Natural killer cell (primary cell): ENCODE measurements around the gene MATN1. TPM values are rescaled to one million over a fixed set of nuclear protein-coding genes. Genes with fewer than 3 reads are reported as not detected.

Experiments used
- ATAC-seq, 3 donors: fragments of 150-1000 bp in 2 of 3; fragments of 200-7000 bp in 1 of 3; cut with Tn5 transposase; 1 replicate in 1 of 3; 2 replicates in 2 of 3; pipeline ENCODE4 v1.10.0; 2021; ENCODE audit warnings: mild to moderate bottlenecking in 2 of 3, moderate library complexity in 2 of 3
- DNase-seq, 2 donors: peaks; one replicate each; pipeline versions ENCODE4 v3.0.0 to v3.0.0-alpha.2; 2013 to 2021; ENCODE audit warnings: mixed read lengths in 1 of 2
- H3K27ac ChIP-seq: one replicate; pipeline ENCODE4 v1.5.1; 2013; ENCODE audit warnings: mild to moderate bottlenecking, low read length
- H3K27me3 ChIP-seq: one replicate; pipeline ENCODE4 v1.6.1; 2013; ENCODE audit warnings: low read length; ENCODE audit not compliant: control insufficient read depth, insufficient read depth
- H3K36me3 ChIP-seq: one replicate; pipeline ENCODE4 v1.6.1; 2013; ENCODE audit warnings: low read length; ENCODE audit not compliant: control insufficient read depth, insufficient read depth
- H3K4me1 ChIP-seq: one replicate; pipeline ENCODE4 v1.6.1; 2013; ENCODE audit warnings: low read length; ENCODE audit not compliant: control insufficient read depth, insufficient read depth
- H3K4me3 ChIP-seq: one replicate; pipeline ENCODE4 v1.5.1; 2013; ENCODE audit warnings: low read length
- H3K9me3 ChIP-seq: one replicate; pipeline ENCODE4 v1.6.1; 2013; ENCODE audit warnings: low read length; ENCODE audit not compliant: control insufficient read depth, insufficient read depth
- H3K27ac Mint-ChIP-seq, 2 donors: one replicate each; pipeline ENCODE4 v1.8.0; 2022; ENCODE audit warnings: mild to moderate bottlenecking in 2 of 2, mixed read lengths in 2 of 2, moderate library complexity in 1 of 2
- H3K27me3 Mint-ChIP-seq, 2 donors: one replicate each; pipeline ENCODE4 v1.8.0; 2022; ENCODE audit warnings: low read depth in 2 of 2, mixed read lengths in 2 of 2
- H3K36me3 Mint-ChIP-seq: one replicate; pipeline ENCODE4 v1.8.0; 2022; ENCODE audit warnings: mixed read lengths
- H3K4me1 Mint-ChIP-seq, 2 donors: one replicate each; pipeline ENCODE4 v1.8.0; 2022; ENCODE audit warnings: mixed read lengths in 2 of 2
- H3K4me3 Mint-ChIP-seq: one replicate; pipeline ENCODE4 v1.8.0; 2022; ENCODE audit warnings: mild to moderate bottlenecking, moderate library complexity, mixed read lengths
- H3K9me3 Mint-ChIP-seq, 2 donors: one replicate each; pipeline ENCODE4 v1.8.0; 2022; ENCODE audit warnings: mixed read lengths in 2 of 2
- WGBS: methylation state at CpG from one replicate; pipeline ENCODE4 v1.1.7; 2013; ENCODE audit warnings: missing lambda C conversion rate; ENCODE audit not compliant: insufficient coverage; 5-methylcytosine and 5-hydroxymethylcytosine counted together
- intact Hi-C: fragments of 100-400 bp; cut with micrococcal nuclease; formaldehyde crosslinking; loops from one replicate; pipeline ENCODE4 v1.14.2; 2022
- total RNA-seq, 4 donors: library from RNA; stranded (reverse); fragments of 120-200 nt in 1 of 4; gene quantifications; one replicate each; pipeline versions ENCODE4 v1.2.3 to v1.2.4, GENCODE V29; 2013 to 2022
- TF ChIP-seq, protein P1 (sequence below): fragments of 200-600 bp; IDR thresholded peaks from one replicate; pipeline ENCODE4 v1.8.0; 2022; ENCODE audit warnings: antibody characterized with exemption

MATN1 gene
- total RNA-seq, 3 donors from 2014 or later (not counting 1 experiment from before 2014, with no cell fraction given), result 0.93 to 1.7 (median 1.2) TPM

DNA sequence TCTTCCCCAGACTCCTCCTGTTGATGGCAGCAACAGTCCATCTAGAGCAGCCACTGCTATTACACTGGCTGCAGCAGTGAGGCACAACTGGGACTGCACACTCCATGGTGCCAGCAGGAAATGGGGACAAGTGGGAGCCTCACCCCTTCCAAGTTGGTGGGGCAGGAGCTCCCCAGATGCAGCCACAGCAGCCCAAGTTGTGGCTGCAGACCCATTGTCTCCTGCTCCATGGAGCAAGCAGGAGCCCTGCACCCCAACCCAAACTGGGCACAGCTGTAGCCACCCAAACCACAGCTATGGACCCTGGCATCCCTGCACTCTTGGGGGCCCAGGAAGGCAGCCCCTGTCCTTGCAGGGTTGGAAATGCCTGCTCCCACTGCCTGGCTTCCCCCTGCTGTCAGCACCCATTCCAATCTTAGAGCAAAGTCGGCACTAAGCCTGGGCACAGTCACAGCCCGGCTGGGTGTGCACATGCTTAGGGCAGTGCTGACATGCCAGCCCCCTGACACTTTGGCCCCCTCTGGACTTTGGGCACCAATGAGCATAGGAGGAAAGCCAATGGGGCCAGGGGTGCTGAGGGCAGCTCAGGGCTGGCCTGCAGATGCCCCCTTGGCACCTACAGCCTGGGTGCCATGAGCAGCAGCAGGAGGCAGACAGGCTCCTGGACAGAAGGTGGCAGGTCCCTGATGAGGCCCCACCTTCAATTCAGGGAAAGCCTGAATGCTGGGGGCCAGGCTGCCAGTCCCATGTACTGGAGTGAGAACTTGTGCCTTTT, 44.0 kb downstream of the MATN1 start:
- 79% methylated on average over 2 of the region's 2 CpGs for WGBS
- no peaks in the 10 kb centered on the region for H3K36me3 Mint-ChIP-seq
- no peaks in the 10 kb centered on the region for H3K9me3 Mint-ChIP-seq
- peaks cover 14% of the 10 kb centered on the region for H3K27me3 ChIP-seq
- TF ChIP-seq, protein P1, sequence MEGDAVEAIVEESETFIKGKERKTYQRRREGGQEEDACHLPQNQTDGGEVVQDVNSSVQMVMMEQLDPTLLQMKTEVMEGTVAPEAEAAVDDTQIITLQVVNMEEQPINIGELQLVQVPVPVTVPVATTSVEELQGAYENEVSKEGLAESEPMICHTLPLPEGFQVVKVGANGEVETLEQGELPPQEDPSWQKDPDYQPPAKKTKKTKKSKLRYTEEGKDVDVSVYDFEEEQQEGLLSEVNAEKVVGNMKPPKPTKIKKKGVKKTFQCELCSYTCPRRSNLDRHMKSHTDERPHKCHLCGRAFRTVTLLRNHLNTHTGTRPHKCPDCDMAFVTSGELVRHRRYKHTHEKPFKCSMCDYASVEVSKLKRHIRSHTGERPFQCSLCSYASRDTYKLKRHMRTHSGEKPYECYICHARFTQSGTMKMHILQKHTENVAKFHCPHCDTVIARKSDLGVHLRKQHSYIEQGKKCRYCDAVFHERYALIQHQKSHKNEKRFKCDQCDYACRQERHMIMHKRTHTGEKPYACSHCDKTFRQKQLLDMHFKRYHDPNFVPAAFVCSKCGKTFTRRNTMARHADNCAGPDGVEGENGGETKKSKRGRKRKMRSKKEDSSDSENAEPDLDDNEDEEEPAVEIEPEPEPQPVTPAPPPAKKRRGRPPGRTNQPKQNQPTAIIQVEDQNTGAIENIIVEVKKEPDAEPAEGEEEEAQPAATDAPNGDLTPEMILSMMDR, result no peak
- no peak overlapping the region for H3K27ac Mint-ChIP-seq
- ATAC-seq, result no peak
- DNase-seq, result no peak
- H3K4me3 Mint-ChIP-seq, result no peak overlapping the region
- H3K4me1 ChIP-seq, result peaks cover under 1% of the 10 kb centered on the region
- no peak overlapping the region for H3K4me3 ChIP-seq
- intact Hi-C loops, result no loop called here
- no peaks in the 10 kb centered on the region for H3K36me3 ChIP-seq
- H3K27ac ChIP-seq, result no peak overlapping the region
- peaks cover 30 to 50% of the 10 kb centered on the region in 2 donors for H3K27me3 Mint-ChIP-seq
- peaks cover 2 to 3% of the 10 kb centered on the region in 2 donors for H3K4me1 Mint-ChIP-seq
- H3K9me3 ChIP-seq, result no peaks in the 10 kb centered on the region

DNA sequence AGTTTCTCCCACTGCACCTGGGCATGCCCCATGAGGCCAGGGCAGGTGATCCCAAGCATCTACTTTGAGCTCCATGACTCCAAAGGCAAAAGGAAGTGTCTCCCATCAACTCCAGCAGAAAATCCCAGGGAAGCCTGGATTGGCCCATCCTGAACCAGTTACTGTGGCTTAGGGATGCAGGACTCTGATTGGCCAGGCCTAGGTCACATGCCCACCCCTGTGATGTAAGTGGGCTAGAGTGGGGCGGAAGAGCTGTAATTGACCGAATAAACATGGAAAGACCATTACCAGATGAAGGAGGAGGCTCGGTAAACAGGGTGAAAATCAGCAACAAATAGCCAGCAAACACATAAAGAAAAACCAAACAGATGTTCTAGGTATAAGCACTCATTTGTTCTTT, 45.2 kb downstream of the MATN1 start:
- H3K27ac Mint-ChIP-seq, result no peak overlapping the region
- H3K36me3 Mint-ChIP-seq, result no peaks in the 10 kb centered on the region
- WGBS, result 85% methylated on average over 3 of the region's 3 CpGs
- no peaks in the 10 kb centered on the region for H3K4me1 Mint-ChIP-seq
- H3K4me1 ChIP-seq, result no peaks in the 10 kb centered on the region
- ATAC-seq, result no peak
- H3K9me3 Mint-ChIP-seq, result peaks cover 3% of the 10 kb centered on the region in 2 donors
- no peak overlapping the region for H3K4me3 ChIP-seq
- H3K36me3 ChIP-seq, result no peaks in the 10 kb centered on the region
- no peak for DNase-seq
- no peak overlapping the region for H3K4me3 Mint-ChIP-seq
- intact Hi-C loops, result no loop called here
- peaks cover 27 to 49% of the 10 kb centered on the region in 2 donors for H3K27me3 Mint-ChIP-seq
- TF ChIP-seq, protein P1, result no peak
- H3K27me3 ChIP-seq, result peaks cover 8% of the 10 kb centered on the region
- H3K9me3 ChIP-seq, result no peaks in the 10 kb centered on the region
- H3K27ac ChIP-seq, result no peak overlapping the region

- Histone ChIP-seq H3K9me3 (no peaks in the 10 kb centered on the region), H3K27me3 (peaks cover 8% of the 10 kb centered on the region), H3K36me3 (no peaks in the 10 kb centered on the region), H3K4me1 (no peaks in the 10 kb centered on the region), H3K27ac (no peak overlapping the region), H3K4me3 (no peak overlapping the region)
- no peaks in the 10 kb centered on the region for H3K36me3 Mint-ChIP-seq
- no peak overlapping the region for H3K27ac Mint-ChIP-seq
- no peak for DNase-seq
- no peak for ATAC-seq
- H3K4me3 Mint-ChIP-seq, result no peak overlapping the region
- WGBS, result 67% methylated on average over 2 of the region's 2 CpGs
- TF ChIP-seq, protein P1, result no peak
- H3K9me3 Mint-ChIP-seq, result peaks cover 3% of the 10 kb centered on the region in 2 donors
- intact Hi-C loops, result no loop called here
- no peaks in the 10 kb centered on the region for H3K4me1 Mint-ChIP-seq
- peaks cover 21 to 46% of the 10 kb centered on the region in 2 donors for H3K27me3 Mint-ChIP-seq
Measured at GRCh38 chr1:30677471-30677870, 45.9 kb downstream of the MATN1 start.
